Choroid plexus epithelial cell (primary cell): ENCODE data around the gene SYT8.

Source experiments
- DNase-seq: peaks from one replicate; pipeline ENCODE4 v3.0.0-alpha.2; 2010; ENCODE audit warnings: low read depth
- H3K4me3 ChIP-seq: 2 replicates; pipeline ENCODE4 v1.5.1; 2011; ENCODE audit warnings: low read depth, mild to moderate bottlenecking, control low read depth, low read length, moderate library complexity
- CTCF ChIP-seq: conservative IDR thresholded peaks from 2 replicates; pipeline ENCODE4 v1.5.1; 2011; ENCODE audit warnings: low read depth, mild to moderate bottlenecking, control low read depth, inconsistent platforms, low read length, moderate library complexity

SYT8 gene

GRCh38 chr11:1839204-1839923 lies 4.6 kb downstream of the SYT8 start:
- DNase-seq = no peak
- no peak for TF ChIP-seq CTCF
- H3K4me3 ChIP-seq = no peak overlapping the region

- H3K4me3 ChIP-seq = no peak overlapping the region
- DNase-seq = no peak
- no peak for TF ChIP-seq CTCF
Observed at GRCh38 chr11:1839924-1840779, 5.4 kb downstream of the SYT8 start.

- H3K4me3 ChIP-seq = no peak overlapping the region
Observed at GRCh38 chr11:1840780-1841480, 6.1 kb downstream of the SYT8 start.

GRCh38 chr11:1841511-1842148 lies 6.8 kb downstream of the SYT8 start:
- no peak for TF ChIP-seq CTCF
- no peak overlapping the region for H3K4me3 ChIP-seq
- DNase-seq = no peak

More at GRCh38 chr11:1840780-1841480, 6.1 kb downstream of the SYT8 start:
- DNase-seq = no peak
- no peak for TF ChIP-seq CTCF

GRCh38 chr11:1842149-1843097 lies 7.6 kb downstream of the SYT8 start:
- DNase-seq = no peak
- TF ChIP-seq CTCF = no peak
- no peak overlapping the region for H3K4me3 ChIP-seq

- TF ChIP-seq CTCF = no peak
- no peak for DNase-seq
- H3K4me3 ChIP-seq = no peak overlapping the region
Observed at GRCh38 chr11:1843098-1843473, 8.3 kb downstream of the SYT8 start.
